Amygdala (tissue), 56 donors: ENCODE results near the gene ANKRD65.
A peak's percentile ranks its signal among the peaks of the same experiment; 100 is the strongest.
"Not testable (repeated sequence)": the region's sequence is repeated elsewhere in the genome, so short reads cannot be mapped to it uniquely, and the experiment has no call there.

Experiments used
- DNase-seq, 56 donors: peaks; one replicate each; lab custom pipeline; 2025; lab: John Stamatoyannopoulos, UW

The ANKRD65 gene

DNA sequence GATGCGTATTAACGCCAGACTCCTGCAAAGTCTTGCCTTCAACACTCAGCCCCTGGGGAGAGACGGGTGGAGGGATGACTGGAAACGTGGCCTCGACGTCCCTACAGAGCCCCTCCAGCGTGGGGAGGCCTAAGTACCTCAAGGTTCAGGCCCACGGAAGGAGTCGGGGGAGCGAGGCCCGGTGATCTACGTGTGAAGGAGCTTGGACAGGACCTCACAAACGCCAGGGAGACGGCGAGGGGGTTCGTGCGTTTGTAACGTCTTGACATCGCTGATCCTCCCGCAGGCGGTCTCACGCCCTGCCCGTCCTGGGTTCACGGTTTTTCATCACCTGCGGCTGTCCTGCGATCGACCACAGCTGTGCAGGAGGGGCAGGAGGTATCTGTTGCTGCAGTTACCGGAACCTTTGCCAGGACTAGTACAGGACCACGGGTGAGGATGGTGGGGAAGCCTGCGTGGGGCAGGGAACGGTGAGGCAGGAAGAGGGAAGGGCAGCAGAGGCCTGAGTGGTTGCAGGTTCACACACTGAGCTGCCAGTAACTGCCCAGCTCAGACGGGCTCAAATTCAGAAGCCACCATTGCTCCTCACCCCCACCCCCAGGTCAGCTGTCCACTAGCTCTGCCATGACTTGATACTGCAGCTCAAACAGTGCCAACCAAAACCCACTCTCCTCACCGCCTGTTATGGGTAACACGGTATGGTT, 21.1 kb downstream of the ANKRD65 start:
- no peak for DNase-seq

DNA sequence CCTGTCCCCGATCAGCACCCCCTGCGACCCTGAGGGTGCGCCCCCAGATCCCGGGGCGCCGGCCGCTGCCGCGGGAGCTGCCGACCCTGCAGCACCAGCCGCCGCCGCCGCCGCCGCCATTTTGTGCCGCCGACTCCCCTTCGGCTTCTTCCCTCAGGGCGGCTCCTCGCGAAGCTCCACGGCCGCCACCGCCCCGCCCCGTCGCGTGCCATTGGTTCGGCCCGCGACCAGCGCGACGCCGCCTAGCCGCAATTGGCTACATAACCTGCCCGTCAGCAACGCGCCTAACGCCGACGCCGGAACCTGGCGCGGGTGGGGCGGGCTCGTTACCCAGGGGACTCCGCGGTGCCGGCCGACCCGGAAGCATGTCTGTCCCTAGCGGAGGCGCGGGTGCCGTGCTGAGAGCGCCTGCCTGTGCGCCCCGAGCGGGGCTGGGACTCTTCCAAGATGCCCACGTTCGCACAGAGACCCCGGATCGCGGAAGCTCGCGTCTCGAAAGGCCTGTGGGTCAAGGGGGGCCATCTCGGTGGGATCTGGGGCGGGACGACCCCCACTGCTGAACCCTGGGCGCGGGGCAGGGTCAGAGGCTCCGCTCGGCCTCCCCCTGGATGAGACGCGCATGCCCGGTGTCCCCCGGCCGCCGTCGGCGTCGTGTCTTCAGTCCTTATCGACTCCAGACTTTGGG, 21.7 kb downstream of the ANKRD65 start, which contains the start of gene CCNL2:
CCNL2 (minus strand) TSS at position 149 of the 685 bp plus-strand sequence; CDS start at position 120, 29 bp downstream.
- peak; percentile 78 to 99 (median 96) for DNase-seq

DNA sequence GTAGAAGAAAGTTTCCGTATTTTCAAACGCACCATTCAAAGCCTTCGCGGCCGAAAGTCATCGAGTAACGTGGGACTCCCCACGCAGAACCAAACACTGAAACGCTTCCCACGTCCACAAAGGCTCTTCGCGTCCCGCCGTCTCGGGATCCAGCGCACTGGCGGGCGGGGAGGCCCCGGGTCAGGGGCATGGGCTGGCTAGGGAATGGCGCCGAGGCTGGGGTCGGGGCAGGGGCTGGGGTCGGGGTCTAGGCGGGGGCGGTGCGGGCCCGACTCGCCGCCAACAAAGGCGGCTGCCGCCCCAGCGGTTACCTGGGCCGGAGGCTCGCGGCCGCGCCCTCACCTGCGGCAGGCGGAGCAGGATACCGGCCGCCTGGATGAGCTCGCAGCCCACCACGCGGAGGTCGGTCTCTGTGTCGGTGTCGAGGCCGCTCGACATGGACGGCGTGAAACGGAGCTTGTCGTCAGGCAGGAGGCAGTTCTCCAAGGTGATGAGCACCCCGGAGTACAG, 22.3 kb downstream of the ANKRD65 start:
- no peak for DNase-seq

DNA sequence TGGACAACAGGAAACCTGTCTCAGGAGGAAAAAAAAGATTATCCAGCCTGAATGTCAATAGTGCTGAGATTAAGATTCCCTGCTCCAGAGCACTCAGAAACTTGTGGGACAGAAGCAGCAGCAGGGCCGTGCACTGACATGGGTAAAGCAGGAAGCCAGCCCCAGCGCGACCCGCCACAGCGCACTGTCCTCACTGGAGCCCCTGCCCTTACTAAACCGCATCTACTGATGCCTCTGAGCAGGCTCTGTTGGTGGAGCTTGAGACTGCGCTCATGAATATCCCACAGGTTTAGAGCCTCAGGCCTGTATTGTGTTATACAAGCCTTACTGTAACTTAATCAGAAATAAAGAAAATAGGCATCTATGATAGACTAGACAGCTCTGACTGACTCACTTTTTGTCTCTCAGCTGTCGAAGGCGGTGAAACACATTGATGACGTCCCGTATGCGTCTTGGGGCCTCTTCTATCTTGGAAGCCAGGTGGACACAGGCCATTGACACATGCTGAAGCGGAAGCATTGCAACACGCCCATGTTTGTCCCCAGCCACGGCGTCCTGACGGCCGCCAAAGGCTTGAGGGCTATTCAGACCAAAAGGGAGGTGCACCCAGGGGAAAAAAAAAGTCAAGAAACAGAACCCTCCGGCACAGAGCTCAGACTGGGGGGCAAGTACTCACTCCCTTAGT, 23.1 kb downstream of the ANKRD65 start:
- DNase-seq: no peak

DNA sequence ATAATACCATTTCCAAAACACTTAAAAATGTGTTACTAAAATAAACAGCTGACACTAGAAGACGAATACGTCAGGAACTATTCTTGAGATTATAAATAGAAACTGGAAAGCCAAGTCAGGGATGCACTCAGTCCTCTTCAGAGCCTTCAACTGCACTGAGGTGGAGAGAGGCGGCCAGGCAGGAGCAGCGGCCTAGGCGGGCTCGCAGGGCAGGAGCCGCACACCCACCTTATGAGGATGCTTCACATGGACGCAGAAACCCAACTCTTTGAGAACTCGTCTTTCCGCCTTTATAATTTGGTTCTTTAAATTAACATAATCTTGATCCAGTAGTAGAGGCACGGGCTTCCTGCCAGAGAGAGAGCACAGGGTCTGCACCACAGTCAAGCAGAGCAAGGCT, 25.9 kb downstream of the ANKRD65 start:
- DNase-seq: no peak

DNA sequence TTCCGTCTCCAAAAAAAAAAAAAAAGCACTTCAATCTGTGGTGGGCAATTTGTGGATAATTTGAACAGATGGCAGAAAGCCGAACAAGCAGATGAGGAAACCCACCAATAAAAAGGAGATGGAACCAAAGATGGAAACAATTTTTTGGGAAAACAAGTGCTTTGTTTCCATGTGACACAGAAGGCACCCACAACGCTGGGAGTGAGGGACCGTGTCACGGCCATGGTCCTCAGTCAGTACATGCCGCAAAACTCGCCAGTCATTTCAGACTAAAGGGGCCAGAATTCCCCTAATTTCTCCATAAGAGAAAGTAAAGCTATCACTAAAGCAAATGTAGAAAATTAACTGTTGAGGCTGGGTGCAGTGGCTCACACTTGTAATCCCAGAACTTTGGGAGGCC, 27.0 kb downstream of the ANKRD65 start:
- no peak for DNase-seq

DNA sequence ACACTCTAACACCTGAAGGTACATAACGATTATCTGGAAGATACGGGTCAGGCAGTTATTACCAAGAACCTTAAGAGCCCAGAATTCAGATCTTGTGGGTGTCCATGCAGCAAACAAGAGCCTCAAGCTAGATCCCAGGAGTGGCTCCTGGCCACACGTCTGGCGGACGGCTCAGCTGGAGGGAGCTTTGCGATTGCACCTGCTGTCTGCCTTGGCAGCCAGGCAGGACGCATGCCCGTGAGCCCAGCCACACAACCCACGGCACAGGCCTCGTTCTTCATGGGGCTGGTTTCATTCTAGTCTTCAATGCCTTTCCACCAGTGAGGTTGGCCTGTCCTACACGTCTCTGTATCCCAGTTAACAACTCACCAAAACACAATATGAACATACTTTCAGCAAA, 27.6 kb downstream of the ANKRD65 start:
- DNase-seq: no peak

DNA sequence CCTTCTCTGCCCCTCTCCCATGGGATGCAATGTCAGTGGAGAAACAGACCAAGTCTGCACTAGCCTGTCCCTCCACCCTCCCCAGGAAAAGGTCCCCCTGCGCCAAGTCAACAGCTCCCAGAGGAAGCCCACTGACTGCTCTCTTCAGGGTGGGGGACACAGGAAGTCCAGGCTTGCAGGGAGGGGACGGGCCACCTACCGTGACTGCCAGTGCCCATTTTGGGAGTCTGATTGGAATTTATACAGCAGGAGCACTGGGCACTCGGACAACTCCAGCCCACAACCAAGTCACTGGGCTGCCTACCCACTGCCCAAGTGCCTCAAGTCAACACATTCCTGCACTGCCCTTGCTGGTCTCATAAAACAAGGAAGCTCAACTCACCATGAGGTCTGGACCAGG, 28.1 kb downstream of the ANKRD65 start:
- DNase-seq: no peak

DNA sequence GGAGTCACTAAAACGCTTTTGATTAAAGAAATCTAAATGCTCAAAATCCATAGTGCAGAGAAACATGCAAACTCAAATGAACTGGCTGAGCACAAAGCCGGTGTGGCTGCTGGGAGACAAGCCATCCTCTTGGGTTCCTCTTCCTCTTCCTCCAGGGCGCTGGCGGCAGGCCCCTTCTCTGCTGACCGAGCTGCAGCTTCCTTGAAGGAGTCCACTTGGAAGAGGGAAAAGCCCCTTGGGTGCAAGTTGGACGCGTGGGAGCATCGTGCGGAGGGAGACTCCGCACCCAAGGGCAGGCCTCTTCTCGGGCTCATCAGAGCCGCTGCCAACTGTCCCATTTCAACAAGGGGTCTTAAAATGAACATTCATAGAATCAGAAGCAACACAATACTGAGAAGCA, 29.9 kb downstream of the ANKRD65 start:
- no peak for DNase-seq

DNA sequence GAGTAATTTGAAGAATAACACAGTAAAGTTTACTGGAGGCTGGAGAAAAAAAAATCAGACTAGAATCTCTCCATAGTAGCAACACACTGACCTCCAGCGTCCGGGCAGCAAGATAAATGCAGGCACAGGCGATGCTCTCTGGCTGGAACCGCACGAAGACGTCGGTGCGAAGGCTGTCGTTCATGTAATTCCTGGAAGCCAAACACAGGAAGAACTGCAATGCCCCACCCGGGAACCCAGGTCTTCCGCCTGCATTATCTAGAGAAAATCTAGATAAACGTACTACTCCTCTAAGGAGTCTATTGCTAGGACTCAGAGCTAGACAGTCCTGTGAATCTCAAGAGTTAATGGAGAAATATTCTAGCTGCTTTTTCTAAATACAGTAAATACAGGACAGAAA, 30.4 kb downstream of the ANKRD65 start:
- DNase-seq: no peak

DNA sequence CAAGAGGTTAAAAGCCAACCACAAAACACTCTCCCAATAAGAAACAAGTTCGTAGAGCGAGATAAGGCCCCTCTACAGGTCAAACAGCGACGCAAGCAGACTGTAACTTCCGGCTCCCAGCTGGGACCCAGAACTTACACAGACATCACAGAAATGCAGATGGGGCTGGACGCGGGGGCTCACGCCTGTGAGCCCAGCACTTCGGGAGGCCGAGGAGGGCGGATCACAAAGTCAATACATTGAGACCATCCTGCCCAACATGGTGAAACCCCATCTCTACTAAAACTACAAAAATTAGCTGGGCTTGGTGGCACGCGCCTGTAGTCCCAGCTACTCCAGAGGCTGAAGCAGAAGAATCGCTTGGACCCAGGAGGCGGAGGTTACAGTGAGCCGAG, 33.0 kb downstream of the ANKRD65 start:
- no peak for DNase-seq

DNA sequence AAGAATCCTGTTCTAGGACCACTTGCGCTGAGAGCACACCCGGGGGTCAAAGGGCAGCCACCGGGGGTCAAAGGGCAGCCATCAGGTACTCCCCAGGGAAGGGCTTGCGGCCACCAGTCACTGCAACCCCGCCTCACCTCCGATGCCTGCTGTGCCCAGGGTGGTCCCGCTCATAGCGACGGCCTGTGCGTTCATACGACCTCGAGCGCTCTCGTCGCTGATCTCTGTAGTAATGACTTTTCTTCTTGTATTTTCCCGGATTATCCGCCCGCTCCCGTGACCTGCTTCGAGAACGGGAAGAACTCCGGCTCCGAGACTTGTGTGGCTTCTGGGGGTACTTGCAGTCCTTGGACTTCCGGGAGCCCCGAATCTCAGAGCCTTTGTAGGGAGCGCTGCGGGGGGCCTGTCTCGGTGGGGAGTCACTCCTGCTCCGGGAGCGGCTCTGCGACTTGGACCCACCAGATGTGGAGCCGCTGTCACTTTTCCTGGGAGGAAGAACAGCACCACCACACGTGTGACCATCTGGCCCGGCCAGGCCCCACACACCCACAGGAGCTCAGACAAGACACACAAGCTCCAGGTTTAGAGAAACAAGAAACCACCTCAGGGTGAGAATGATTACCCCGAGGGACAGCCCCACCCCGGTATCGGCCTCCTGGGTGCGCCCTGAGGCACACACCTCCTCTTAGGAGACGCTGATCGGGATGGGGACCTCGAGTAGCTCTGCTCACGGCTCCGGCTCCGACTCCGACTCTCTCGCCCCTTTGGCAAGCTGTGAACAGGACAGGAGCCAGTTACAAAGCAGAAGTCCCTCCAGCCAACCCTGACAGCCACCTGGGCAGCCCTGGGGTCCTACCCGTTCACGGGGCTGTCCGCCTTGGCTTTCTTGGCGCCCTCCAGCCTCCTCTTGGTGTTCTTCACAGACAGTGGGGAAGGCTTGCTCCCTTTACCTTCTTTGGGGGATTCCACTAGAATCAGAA, 33.7 kb downstream of the ANKRD65 start:
- DNase-seq: no peak

DNA sequence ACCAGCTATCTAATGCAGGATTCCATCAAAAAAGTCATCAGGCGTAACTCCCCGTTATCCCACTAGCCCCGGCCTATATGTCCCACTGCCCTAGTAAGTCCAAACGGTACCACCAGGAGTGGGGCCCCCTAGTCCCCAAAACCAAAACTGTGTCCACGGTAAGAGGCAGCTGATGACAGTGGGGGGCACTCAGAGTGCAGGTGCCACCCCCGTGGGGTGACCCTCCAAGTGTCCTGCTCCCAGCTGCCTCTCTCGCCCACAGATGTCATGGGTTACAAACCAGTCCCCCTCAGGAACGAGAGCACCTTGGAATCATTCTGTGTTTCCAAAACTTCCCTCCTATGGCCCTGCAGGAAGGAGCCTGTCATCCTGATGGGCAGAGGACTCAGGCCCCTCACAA, 35.1 kb downstream of the ANKRD65 start:
- no peak for DNase-seq

DNA sequence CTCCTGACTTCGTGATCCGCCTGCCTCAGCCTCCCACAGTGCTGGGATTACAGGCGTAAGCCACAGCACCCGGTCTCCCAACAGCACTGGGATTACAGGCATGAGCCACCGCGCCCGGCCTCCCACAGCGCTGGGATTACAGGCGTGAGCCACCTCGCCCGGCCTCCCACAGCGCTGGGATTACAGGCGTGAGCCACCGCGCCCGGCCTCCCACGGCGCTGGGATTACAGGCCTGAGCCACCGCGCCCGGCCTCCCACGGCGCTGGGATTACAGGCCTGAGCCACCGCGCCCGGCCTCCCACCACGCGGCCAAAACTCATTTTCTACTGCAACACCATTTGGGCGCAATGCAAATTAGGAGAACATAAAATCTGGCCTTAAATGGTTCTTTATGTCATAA, 35.7 kb downstream of the ANKRD65 start:
- DNase-seq: not testable (repeated sequence)

DNA sequence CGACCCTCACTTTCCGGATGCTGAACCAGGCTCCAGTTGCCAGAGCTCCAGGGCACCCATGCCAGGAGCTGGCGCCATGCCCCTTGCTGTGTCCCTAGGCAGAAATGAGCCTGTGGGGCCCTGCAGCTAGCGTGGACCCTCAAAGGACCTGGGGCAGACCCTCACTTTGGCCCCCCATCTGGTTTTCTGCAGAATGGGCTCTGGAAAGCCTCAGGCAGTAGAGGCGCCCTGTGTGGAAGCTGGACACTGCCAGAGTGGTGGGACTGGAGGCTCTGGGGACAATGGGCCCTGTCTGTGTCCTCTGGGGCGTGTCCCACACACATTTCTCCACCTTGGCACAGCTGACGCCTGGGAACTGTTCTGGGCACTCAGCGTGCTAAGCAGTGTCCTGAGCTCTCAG, 39.8 kb downstream of the ANKRD65 start:
- no peak for DNase-seq

DNA sequence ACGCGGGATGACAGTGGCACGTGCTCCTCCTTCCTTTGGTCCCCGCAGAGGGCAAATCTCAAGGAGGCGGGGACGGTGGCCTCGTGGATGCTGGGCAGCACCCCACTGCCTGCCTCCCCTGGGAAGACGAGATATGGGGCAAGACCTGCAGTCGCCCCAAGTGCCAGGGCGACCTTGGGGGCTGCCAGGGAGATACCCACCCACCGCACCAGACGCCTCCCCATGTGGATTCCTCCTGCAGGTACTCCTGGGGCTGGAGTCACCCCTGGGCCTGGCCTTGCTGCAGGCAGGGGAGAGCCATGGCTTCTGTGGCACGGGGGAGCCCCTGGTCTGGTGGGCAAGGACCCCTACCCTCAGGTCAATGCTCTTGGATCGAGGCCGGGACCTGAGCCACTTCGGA, 40.2 kb downstream of the ANKRD65 start:
- no peak for DNase-seq

DNA sequence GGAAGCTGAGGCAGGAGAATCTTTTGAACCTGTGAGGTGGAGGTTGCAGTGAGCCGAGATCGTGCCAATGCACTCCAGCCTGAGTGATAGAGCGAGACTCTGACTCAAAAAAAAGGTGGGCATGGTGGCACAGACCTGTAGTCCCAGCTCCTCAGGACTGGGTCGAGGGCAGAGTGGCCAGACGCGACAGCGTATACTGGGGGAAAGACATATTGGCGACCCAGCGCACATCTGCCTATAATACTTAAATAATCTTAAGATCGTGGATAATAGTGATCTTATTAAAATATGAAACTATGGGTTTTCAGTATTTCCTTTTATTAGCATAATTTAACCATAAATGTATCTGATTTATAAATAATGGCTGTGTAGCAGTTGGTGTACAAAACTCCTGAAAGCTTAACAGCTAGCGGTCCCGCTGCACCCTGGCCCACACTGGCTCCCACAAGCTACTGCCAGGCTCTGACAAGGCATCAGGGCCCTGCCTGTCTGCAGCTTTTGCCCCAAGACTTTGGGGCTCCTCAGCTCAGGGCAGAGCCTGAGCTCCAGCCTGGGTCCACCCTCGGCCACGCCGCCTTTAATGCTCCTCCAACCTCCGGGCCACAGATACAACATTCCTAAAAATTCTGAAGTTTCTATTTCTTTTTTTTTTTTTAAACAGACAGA, 43.4 kb downstream of the ANKRD65 start:
- DNase-seq: no peak

DNA sequence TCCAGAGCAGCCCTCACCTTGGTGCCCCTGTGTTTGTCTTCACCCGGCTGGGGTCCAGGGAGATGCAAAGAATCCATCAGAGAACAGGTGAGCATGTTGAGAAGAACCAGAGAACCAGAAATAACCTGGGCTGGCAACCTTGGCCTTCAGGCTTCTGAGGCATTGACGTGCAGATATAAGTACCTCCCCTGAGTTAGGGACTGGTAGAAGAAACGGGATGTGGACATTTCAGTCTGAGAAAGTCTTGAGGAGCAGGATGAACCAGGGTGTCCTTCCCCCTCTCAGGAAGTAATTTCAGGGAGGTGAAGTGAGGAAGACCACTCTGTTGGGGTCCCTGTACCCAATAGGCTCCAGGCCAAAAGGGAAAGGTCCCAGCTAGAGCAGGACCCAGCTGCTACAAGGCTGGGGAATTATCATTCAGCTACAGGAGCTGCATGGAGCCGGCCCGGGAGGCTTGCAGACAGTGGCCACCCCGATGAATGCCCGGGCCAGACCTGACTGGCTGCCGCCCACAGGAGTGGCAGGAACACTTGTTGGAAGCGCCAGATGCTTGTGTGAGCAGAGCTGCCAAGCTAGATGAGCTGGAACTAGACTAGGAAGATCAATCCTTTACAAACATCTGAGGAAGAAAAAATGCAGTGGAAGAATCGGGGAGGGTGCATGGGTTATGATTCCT, 44.4 kb downstream of the ANKRD65 start:
- no peak for DNase-seq
